ENCODE data around the gene HAO1. TPM values are rescaled to one million over a fixed set of nuclear protein-coding genes. Genes with fewer than 3 reads are reported as not detected.
A peak's percentile ranks its signal among the peaks of the same experiment; 100 is the strongest.

HAO1 gene
- total and polyA plus RNA-seq, 2 donors (not counting 3 experiments of a cell fraction or from before 2014, with no cell fraction given), result not detected

DNA sequence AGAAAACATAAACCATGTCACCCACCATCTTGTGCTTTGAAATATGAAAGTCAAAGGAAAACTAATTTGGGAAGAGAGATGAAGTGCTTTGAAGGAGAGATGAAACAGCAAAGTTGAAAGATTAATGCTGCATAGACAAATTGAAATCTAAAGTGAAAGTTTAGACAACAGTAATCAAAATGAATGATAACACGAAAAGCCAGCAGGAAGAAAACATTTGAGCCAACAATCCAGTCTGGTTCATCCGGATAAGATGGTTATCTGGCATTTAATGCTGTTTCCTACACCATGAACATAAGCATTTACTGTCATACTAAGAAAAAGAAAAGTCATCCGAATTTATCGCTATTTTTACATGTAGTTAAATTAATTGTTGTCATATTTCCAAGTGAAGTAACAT lies 595 bp downstream of the HAO1 start:
- DNase-seq (ENCODE audit: low read depth, low spot score) (peak; percentile 50), FAIRE-seq (peak; percentile 59)
- intact Hi-C loops (cut with micrococcal nuclease), result loop anchor here (5.0 to 10.0 kb wide), 2 partner anchors 193 to 445 kb away; partner anchors contain the start of gene PLCB1
- no peak overlapping the region for H3K9ac ChIP-seq (replicated peaks; ENCODE audit: extremely low read depth, insufficient read depth, low read length)
- H3K4me3 ChIP-seq (replicated peaks in 1 of 3; ENCODE audit: insufficient read depth in 1 of 3, low read depth in 1 of 3, low read length in 3 of 3), result no peak overlapping the region
- H4K20me1 ChIP-seq (replicated peaks; ENCODE audit: control insufficient read depth, extremely low read depth, insufficient read depth, low read length), result no peaks in the 10 kb centered on the region
- no peak for TF ChIP-seq POLR2A (IDR thresholded peaks at IDR 0.05; ENCODE audit: low read depth, low read length)
- TF ChIP-seq POLR2AphosphoS5 (IDR thresholded peaks at IDR 0.05; ENCODE audit: insufficient read depth, low read depth, low read length), result no peak
- no peak for TF ChIP-seq FOS (IDR thresholded peaks at IDR 0.05; ENCODE audit: borderline replicate concordance, insufficient read depth, low read length)
- TF ChIP-seq, protein P1, sequence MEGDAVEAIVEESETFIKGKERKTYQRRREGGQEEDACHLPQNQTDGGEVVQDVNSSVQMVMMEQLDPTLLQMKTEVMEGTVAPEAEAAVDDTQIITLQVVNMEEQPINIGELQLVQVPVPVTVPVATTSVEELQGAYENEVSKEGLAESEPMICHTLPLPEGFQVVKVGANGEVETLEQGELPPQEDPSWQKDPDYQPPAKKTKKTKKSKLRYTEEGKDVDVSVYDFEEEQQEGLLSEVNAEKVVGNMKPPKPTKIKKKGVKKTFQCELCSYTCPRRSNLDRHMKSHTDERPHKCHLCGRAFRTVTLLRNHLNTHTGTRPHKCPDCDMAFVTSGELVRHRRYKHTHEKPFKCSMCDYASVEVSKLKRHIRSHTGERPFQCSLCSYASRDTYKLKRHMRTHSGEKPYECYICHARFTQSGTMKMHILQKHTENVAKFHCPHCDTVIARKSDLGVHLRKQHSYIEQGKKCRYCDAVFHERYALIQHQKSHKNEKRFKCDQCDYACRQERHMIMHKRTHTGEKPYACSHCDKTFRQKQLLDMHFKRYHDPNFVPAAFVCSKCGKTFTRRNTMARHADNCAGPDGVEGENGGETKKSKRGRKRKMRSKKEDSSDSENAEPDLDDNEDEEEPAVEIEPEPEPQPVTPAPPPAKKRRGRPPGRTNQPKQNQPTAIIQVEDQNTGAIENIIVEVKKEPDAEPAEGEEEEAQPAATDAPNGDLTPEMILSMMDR (IDR thresholded peaks at IDR 0.05; ENCODE audit: extremely low read depth in 1 of 2, insufficient read depth in 1 of 2, low read depth in 1 of 2, low read length in 2 of 2), result no peak
- TF ChIP-seq MYC (IDR thresholded peaks at IDR 0.05; ENCODE audit: low read depth, low read length), result no peak
- no peak for TF ChIP-seq EZH2 (IDR thresholded peaks at IDR 0.05; ENCODE audit: borderline replicate concordance, low read depth, low read length, severe bottlenecking)
- peak; percentile 33 for TF ChIP-seq GATA2 (IDR thresholded peaks at IDR 0.05; ENCODE audit: insufficient read depth, insufficient read length, low read depth, low read length)
- dilution Hi-C loops (cut with MboI; ENCODE audit: extremely low pct_ligation_motif_present, low sequenced_read_pairs), result no loop called here
- CTCF ChIA-PET, result interaction anchor here (6.3 kb wide), 1 partner anchor 781 kb away, joined by 531 read pairs; no protein-coding TSS in a partner anchor
- no TSS peak for BruUV-seq (replicated peaks)
- POLR2A ChIA-PET, result no interaction called here
- H3K9me1 ChIP-seq (replicated peaks; ENCODE audit: control insufficient read depth, extremely low read depth, insufficient read depth, low read length), result no peaks in the 10 kb centered on the region
- H3K27me3 ChIP-seq (ENCODE audit: control insufficient read depth in 2 of 2, insufficient read depth in 2 of 2, low read length in 2 of 2), result no peaks in the 10 kb centered on the region
- no peak overlapping the region for H2AFZ ChIP-seq (ENCODE audit: low read depth, low read length)
- no peak overlapping the region for H3K27ac ChIP-seq (ENCODE audit: insufficient read depth, low read depth, low read length)
- H3K4me2 ChIP-seq (ENCODE audit: insufficient read depth, low read length), result peak overlapping the region; percentile 40
- no peaks in the 10 kb centered on the region for H3K79me2 ChIP-seq (ENCODE audit: control insufficient read depth, insufficient read depth, low read length)
- no peaks in the 10 kb centered on the region for H3K36me3 ChIP-seq (ENCODE audit: control insufficient read depth in 2 of 2, extremely low read depth in 1 of 2, insufficient read depth in 2 of 2, low read length in 2 of 2)
- H3K4me1 ChIP-seq (ENCODE audit: control insufficient read depth, extremely low read depth, insufficient read depth, low read length), result peaks cover 10% of the 10 kb centered on the region
- no peaks in the 10 kb centered on the region for H3K9me3 ChIP-seq (replicated peaks; ENCODE audit: control insufficient read depth, insufficient read depth, low read length)

All from endothelial cell of umbilical vein (primary cell).